Smooth muscle cell (in vitro differentiated cells): Measurements from ENCODE around the gene GSTM3. TPM values are rescaled to one million over a fixed set of nuclear protein-coding genes. Genes with fewer than 3 reads are reported as not detected.

Experiments
- DNase-seq: peaks from one replicate; lab custom pipeline; 2025; ENCODE audit not compliant: unreplicated experiment; lab: John Stamatoyannopoulos, UW
- H2AFZ ChIP-seq: fragments of 200-600 bp; sonication (generic); 2 replicates; pipeline ENCODE4 v1.6.0; 2016; ENCODE audit warnings: antibody characterized with exemption, low read depth, mild to moderate bottlenecking
- H3F3A ChIP-seq: fragments of 200-600 bp; sonication (generic); 2 replicates; pipeline ENCODE4 v1.6.0; 2017; ENCODE audit warnings: antibody characterized with exemption, low read depth
- H3K27ac ChIP-seq: fragments of 200-600 bp; sonication (generic); 2 replicates; pipeline ENCODE4 v1.5.1; 2016; ENCODE audit warnings: low read depth, mild to moderate bottlenecking
- H3K27me3 ChIP-seq: fragments of 200-600 bp; sonication (generic); 2 replicates; pipeline ENCODE4 v1.6.1; 2016; ENCODE audit warnings: low read depth, mild to moderate bottlenecking
- H3K36me3 ChIP-seq: fragments of 200-600 bp; sonication (generic); 2 replicates; pipeline ENCODE4 v1.5.1; 2016; ENCODE audit warnings: low read depth
- H3K4me1 ChIP-seq: fragments of 200-600 bp; sonication (generic); 2 replicates; pipeline ENCODE4 v1.5.1; 2016; ENCODE audit warnings: low read depth
- H3K4me2 ChIP-seq: fragments of 200-600 bp; sonication (generic); 2 replicates; pipeline ENCODE4 v1.6.0; 2016; ENCODE audit warnings: mild to moderate bottlenecking
- H3K4me3 ChIP-seq: fragments of 200-600 bp; sonication (generic); 2 replicates; pipeline ENCODE4 v1.5.1; 2016; ENCODE audit warnings: mild to moderate bottlenecking
- H3K79me2 ChIP-seq: fragments of 200-600 bp; sonication (generic); 2 replicates; pipeline ENCODE4 v1.6.0; 2016; ENCODE audit warnings: low read depth, mild to moderate bottlenecking
- H3K9ac ChIP-seq: fragments of 200-600 bp; sonication (generic); 2 replicates; pipeline ENCODE4 v1.6.0; 2016; ENCODE audit warnings: low read depth
- H3K9me3 ChIP-seq: fragments of 200-600 bp; sonication (generic); replicated peaks from 2 replicates; pipeline ENCODE4 v1.5.1; 2016; ENCODE audit warnings: low read depth
- H4K20me1 ChIP-seq: fragments of 200-600 bp; sonication (generic); 2 replicates; pipeline ENCODE4 v1.6.0; 2016; ENCODE audit warnings: low read depth
- WGBS: methylation state at CpG from one replicate; pipeline ENCODE4 v1.1.7; 2016; ENCODE audit warnings: low lambda C conversion rate; 5-methylcytosine and 5-hydroxymethylcytosine counted together
- polyA plus RNA-seq: library from polyadenylated mRNA; unstranded; fragments of >200 nt; fragmentation: Nextera tagmentation; extraction: Ambion mirVana; gene quantifications from 2 replicates; pipeline ENCODE4 v1.2.1, GENCODE V29; 2016
- total RNA-seq: library from RNA; depleted of rRNA; stranded (reverse); fragments of >200 nt; gene quantifications from 2 replicates; pipeline ENCODE4 v1.2.3, GENCODE V29; 2014
- TF ChIP-seq, protein P1 (sequence below): fragments of 200-600 bp; sonication (generic); IDR thresholded peaks from 2 replicates; pipeline ENCODE4 v1.5.1; 2017; ENCODE audit warnings: borderline replicate concordance, mild to moderate bottlenecking, antibody characterized with exemption; ENCODE audit not compliant: insufficient read depth, poor library complexity, severe bottlenecking

The GSTM3 gene
- total and polyA plus RNA-seq, 2 experiments from 2014 or later: 153 to 218 TPM

DNA sequence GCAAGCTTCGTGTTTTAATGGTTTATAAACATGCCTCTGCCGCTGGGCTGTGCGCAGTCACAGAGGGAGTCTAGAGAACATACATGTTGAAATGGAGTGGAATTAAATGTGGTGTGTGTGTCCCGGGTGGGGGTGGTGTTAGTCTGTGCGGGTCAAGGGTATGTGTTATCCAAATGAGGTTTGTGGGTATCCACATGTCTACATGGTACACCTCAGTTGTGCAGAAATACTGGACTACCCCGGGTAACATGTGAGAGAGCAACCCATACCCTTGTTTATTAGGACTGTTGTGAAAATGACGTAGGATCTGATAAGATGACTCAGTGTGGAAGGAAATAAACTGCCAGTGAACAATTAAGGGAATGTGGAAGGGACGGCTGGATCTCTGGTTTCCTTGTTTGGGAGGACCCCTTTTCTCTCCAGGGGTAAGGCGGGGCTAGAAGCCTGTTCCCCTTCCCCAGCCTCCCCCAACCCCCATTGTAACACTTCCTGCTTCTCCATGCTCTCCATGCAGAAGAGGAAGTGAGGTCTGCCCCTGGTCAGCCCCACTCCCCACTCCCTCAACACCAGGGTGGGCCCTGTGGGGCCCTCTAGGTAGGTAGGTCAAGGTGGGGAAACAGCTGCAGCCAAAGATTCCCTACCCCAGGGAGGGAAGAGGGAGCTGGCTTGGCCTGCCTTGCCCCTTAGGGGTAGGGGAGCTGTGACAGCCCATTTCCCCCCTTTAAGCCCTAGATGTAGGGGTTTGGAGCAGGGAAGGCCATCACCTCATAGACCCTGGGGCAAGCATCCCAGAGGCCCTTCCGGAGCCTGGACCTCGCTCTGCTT is 22.2 kb upstream of the GSTM3 start:
- peak overlapping the region; percentile 22 for H3K4me3 ChIP-seq
- H3K27ac ChIP-seq: no peak overlapping the region
- H3K9ac ChIP-seq: no peak overlapping the region
- H4K20me1 ChIP-seq: no peaks in the 10 kb centered on the region
- no peaks in the 10 kb centered on the region for H3K79me2 ChIP-seq
- no peaks in the 10 kb centered on the region for H3K36me3 ChIP-seq
- no peak overlapping the region for H2AFZ ChIP-seq
- H3K4me1 ChIP-seq: no peaks in the 10 kb centered on the region
- DNase-seq: no peak
- H3K27me3 ChIP-seq: no peaks in the 10 kb centered on the region
- TF ChIP-seq, protein P1, sequence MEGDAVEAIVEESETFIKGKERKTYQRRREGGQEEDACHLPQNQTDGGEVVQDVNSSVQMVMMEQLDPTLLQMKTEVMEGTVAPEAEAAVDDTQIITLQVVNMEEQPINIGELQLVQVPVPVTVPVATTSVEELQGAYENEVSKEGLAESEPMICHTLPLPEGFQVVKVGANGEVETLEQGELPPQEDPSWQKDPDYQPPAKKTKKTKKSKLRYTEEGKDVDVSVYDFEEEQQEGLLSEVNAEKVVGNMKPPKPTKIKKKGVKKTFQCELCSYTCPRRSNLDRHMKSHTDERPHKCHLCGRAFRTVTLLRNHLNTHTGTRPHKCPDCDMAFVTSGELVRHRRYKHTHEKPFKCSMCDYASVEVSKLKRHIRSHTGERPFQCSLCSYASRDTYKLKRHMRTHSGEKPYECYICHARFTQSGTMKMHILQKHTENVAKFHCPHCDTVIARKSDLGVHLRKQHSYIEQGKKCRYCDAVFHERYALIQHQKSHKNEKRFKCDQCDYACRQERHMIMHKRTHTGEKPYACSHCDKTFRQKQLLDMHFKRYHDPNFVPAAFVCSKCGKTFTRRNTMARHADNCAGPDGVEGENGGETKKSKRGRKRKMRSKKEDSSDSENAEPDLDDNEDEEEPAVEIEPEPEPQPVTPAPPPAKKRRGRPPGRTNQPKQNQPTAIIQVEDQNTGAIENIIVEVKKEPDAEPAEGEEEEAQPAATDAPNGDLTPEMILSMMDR: no peak
- WGBS: 70% methylated on average over 11 of the region's 11 CpGs
- H3K4me2 ChIP-seq: no peak overlapping the region
- H3K9me3 ChIP-seq: no peaks in the 10 kb centered on the region
- H3F3A ChIP-seq: no peaks in the 10 kb centered on the region

DNA sequence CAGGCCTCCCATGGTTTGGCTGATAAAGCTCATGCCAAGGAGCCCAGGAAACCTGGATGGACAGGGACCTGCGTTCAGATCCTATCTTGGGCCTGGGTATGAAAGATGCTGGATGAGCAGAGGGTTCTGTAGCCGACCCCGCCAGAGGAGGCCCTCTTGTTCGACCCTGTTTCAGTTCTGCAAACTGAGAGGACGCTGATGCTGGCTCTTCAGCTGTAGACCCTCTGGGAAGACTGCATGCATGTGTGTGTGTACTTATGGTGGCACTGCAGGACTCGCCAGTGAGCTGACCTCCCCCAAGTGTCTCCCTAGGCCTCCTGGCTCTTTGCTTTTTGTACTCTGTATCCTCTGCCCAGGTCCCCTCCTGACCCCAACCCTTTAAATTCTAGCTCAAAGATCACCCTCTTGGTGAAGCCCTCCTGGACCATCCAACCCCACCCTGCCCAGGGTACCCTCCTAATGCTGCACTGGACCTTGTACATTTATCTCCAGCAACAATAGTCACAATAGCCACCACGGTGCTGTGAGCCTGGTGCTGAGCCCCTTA is 21.3 kb upstream of the GSTM3 start:
- Histone ChIP-seq H3K27ac (no peak overlapping the region), H3K27me3 (no peaks in the 10 kb centered on the region), H3K4me3 (peak overlapping the region; percentile 22), H3K9ac (no peak overlapping the region), H3F3A (no peaks in the 10 kb centered on the region), H3K79me2 (no peaks in the 10 kb centered on the region), H2AFZ (no peak overlapping the region), H3K4me1 (no peaks in the 10 kb centered on the region), H4K20me1 (no peaks in the 10 kb centered on the region), H3K36me3 (no peaks in the 10 kb centered on the region), H3K4me2 (no peak overlapping the region), H3K9me3 (no peaks in the 10 kb centered on the region)
- TF ChIP-seq, protein P1: no peak
- DNase-seq: no peak
- WGBS: 96% methylated on average over 7 of the region's 7 CpGs

DNA sequence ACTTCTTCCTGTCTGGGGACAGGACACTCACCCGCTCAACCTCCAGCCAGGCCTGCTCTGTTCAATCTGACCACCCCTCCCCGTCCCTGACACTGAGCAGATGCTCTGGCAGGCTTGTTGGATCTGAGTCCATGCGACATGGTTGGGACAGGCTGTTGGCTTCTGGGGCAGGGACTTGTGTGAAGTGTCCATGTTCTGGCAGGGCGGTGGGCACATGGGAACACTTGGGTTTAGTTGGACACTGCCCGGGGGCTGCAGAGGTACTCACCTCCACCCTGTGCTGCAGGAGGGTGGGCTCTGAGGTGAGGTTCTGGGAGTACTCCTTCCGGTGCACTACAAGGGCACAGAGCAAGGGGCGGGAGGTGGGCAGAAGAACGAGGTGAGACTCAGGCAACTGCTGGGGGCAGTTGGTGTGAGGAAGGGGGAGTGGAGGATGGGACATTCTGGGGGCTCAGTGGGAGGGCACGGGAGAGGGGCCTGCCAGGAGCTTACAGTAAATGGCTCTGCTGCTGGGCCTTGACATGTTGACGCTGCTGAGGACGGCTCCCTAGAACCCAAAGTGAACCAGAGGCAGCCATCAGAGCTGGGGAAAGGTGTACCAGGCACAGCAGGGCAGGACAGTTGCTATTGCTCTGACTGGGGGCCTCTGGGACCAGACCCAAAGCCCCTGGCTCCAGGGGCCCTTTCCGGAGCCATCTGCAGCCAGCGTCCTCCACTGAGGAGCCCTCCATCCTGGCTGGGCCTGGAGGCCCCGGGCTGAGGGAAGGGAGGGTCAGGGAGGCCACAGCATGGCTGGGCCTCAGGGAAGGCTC is 20.6 kb upstream of the GSTM3 start:
- TF ChIP-seq, protein P1: no peak
- no peak overlapping the region for H2AFZ ChIP-seq
- WGBS: 66% methylated on average over 14 of the region's 14 CpGs
- H3K36me3 ChIP-seq: no peaks in the 10 kb centered on the region
- DNase-seq: peak; percentile 14
- H3F3A ChIP-seq: no peaks in the 10 kb centered on the region
- no peaks in the 10 kb centered on the region for H4K20me1 ChIP-seq
- H3K4me1 ChIP-seq: no peaks in the 10 kb centered on the region
- H3K9ac ChIP-seq: no peak overlapping the region
- no peaks in the 10 kb centered on the region for H3K79me2 ChIP-seq
- no peak overlapping the region for H3K4me2 ChIP-seq
- no peak overlapping the region for H3K4me3 ChIP-seq
- H3K9me3 ChIP-seq: no peaks in the 10 kb centered on the region
- H3K27me3 ChIP-seq: no peaks in the 10 kb centered on the region
- H3K27ac ChIP-seq: no peak overlapping the region
